Activated T-helper 1 cell treated with anti-CD3 and anti-CD28 coated beads, Interleukin-2, amount 50 U/mL, for 16 hours (primary cell): ENCODE measurements around the gene FOXD4L3.
"Not testable (repeated sequence)": the region's sequence is repeated elsewhere in the genome, so short reads cannot be mapped to it uniquely, and the experiment has no call there.

Experiments
- DNase-seq, 2 donors: peaks; one replicate each; pipeline ENCODE4 v3.0.0-alpha.2; 2020; ENCODE audit warnings: low read depth in 1 of 2, low spot score in 1 of 2

The FOXD4L3 gene

GRCh38 chr9:68343992-68344391, 41.3 kb downstream of the FOXD4L3 start:
- not testable (repeated sequence) for DNase-seq

GRCh38 chr9:68351689-68352088, 49.0 kb downstream of the FOXD4L3 start:
- not testable (repeated sequence) for DNase-seq
